ENCODE results near the gene PTPN21. TPM values are rescaled to one million over a fixed set of nuclear protein-coding genes. Genes with fewer than 3 reads are reported as not detected.

Gene PTPN21
- total and polyA plus RNA-seq, 8 donors, result 3.5 to 63.0 (median 18.5) TPM

GRCh38 chr14:88452231-88452630 lies 102.6 kb downstream of the PTPN21 start:
- Histone ChIP-seq H3K9me3 (peaks cover 0 to 5% (median 0%) of the 10 kb centered on the region in 4 donors), H3K4me3 (no peak overlapping the region), H3K4me1 (no peaks in the 10 kb centered on the region), H3K36me3 (peaks cover 6 to 71% (median 33%) of the 10 kb centered on the region in 4 donors), H3K27ac (no peak overlapping the region), H3K27me3 (no peaks in the 10 kb centered on the region)
- intact Hi-C loops (cut with DNase I; ENCODE audit: low total_unique reads), result no loop called here
- TF ChIP-seq POLR2A (IDR thresholded peaks at IDR 0.05) (no peak), EP300 (IDR thresholded peaks at IDR 0.05) (no peak), POLR2AphosphoS5 (IDR thresholded peaks at IDR 0.05) (no peak), CTCF (IDR thresholded peaks at IDR 0.05) (no peak)
- no peak for DNase-seq
- 91 to 98% (median 94%) methylated on average over 4 of the region's 4 CpGs for WGBS, 5 donors

- H3K4me1 ChIP-seq, result no peaks in the 10 kb centered on the region
- no peaks in the 10 kb centered on the region for H3K27me3 ChIP-seq
- TF ChIP-seq CTCF (IDR thresholded peaks at IDR 0.05) (no peak), POLR2A (IDR thresholded peaks at IDR 0.05) (no peak), POLR2AphosphoS5 (IDR thresholded peaks at IDR 0.05) (no peak), EP300 (IDR thresholded peaks at IDR 0.05) (no peak)
- H3K36me3 ChIP-seq, result peaks cover 0 to 64% (median 39%) of the 10 kb centered on the region in 4 donors
- no peaks in the 10 kb centered on the region for H3K9me3 ChIP-seq
- DNase-seq, result no peak
- intact Hi-C loops (cut with DNase I; ENCODE audit: low total_unique reads), result no loop called here
- no peak overlapping the region for H3K4me3 ChIP-seq
- 91 to 97% (median 92%) methylated on average over 2 of the region's 2 CpGs for WGBS, 5 donors
- no peak overlapping the region for H3K27ac ChIP-seq
Observed at GRCh38 chr14:88439088-88439487, 115.7 kb downstream of the PTPN21 start.

- H3K27ac ChIP-seq, result no peak overlapping the region
- H3K4me1 ChIP-seq, result no peaks in the 10 kb centered on the region
- H3K4me3 ChIP-seq, result no peak overlapping the region
- no peaks in the 10 kb centered on the region for H3K9me3 ChIP-seq
- no peak for DNase-seq
- peaks cover 0 to 64% (median 43%) of the 10 kb centered on the region in 4 donors for H3K36me3 ChIP-seq
- intact Hi-C loops (cut with DNase I; ENCODE audit: low total_unique reads), result no loop called here
- WGBS, 5 donors, result 89 to 92% (median 90%) methylated on average over 5 of the region's 5 CpGs
- TF ChIP-seq CTCF (IDR thresholded peaks at IDR 0.05) (no peak), POLR2AphosphoS5 (IDR thresholded peaks at IDR 0.05) (no peak), EP300 (IDR thresholded peaks at IDR 0.05) (no peak), POLR2A (IDR thresholded peaks at IDR 0.05) (no peak)
- H3K27me3 ChIP-seq, result no peaks in the 10 kb centered on the region
Observed at GRCh38 chr14:88437658-88438057, 117.1 kb downstream of the PTPN21 start.

GRCh38 chr14:88430976-88431375 lies 123.8 kb downstream of the PTPN21 start:
- Histone ChIP-seq H3K27ac (no peak overlapping the region), H3K9me3 (no peaks in the 10 kb centered on the region), H3K4me1 (peaks cover 0 to 5% (median 0%) of the 10 kb centered on the region in 4 donors), H3K36me3 (peaks cover 0 to 33% (median 19%) of the 10 kb centered on the region in 4 donors), H3K4me3 (no peak overlapping the region), H3K27me3 (no peaks in the 10 kb centered on the region)
- 89 to 97% (median 93%) methylated on average over 2 of the region's 2 CpGs for WGBS, 5 donors
- intact Hi-C loops (cut with DNase I; ENCODE audit: low total_unique reads), result no loop called here
- no peak for DNase-seq
- TF ChIP-seq CTCF (IDR thresholded peaks at IDR 0.05) (no peak), EP300 (IDR thresholded peaks at IDR 0.05) (no peak)

All from stomach (tissue), 9 donors.